T-helper 17 cell (primary cell): ENCODE data around the gene RNF144A. TPM values are rescaled to one million over a fixed set of nuclear protein-coding genes. Genes with fewer than 3 reads are reported as not detected.
A peak's percentile ranks its signal among the peaks of the same experiment; 100 is the strongest.

Source experiments
- ATAC-seq: fragments of 150-1000 bp; cut with Tn5 transposase; 2 replicates; pipeline ENCODE4 v1.10.0; 2021; ENCODE audit warnings: mild to moderate bottlenecking, moderate library complexity
- DNase-seq, 3 donors: peaks; one replicate each; pipeline versions ENCODE4 v3.0.0 to v3.0.0-alpha.2; 2020 to 2021
- H3K9me3 ChIP-seq: one replicate; pipeline ENCODE4 v1.7.0; 2013; ENCODE audit warnings: low read length, mild to moderate bottlenecking; ENCODE audit not compliant: control insufficient read depth, poor library complexity, severe bottlenecking
- H3K27ac Mint-ChIP-seq: one replicate; pipeline ENCODE4 v1.8.0; 2022; ENCODE audit warnings: mild to moderate bottlenecking, moderate library complexity, mixed read lengths
- H3K27me3 Mint-ChIP-seq: one replicate; pipeline ENCODE4 v1.8.0; 2022; ENCODE audit warnings: mixed read lengths
- H3K36me3 Mint-ChIP-seq: one replicate; pipeline ENCODE4 v1.8.0; 2022; ENCODE audit warnings: low read depth, mixed read lengths
- H3K4me1 Mint-ChIP-seq: one replicate; pipeline ENCODE4 v1.8.0; 2022; ENCODE audit warnings: mild to moderate bottlenecking, mixed read lengths
- H3K4me3 Mint-ChIP-seq: one replicate; pipeline ENCODE4 v1.8.0; 2022; ENCODE audit warnings: mild to moderate bottlenecking, moderate library complexity, mixed read lengths
- total RNA-seq, 4 donors: library from RNA in 2 of 4; stranded (reverse) in 2 of 4; gene quantifications; one replicate each; pipeline ENCODE4 v1.2.3 and lab custom pipeline; 2022 to 2026

RNF144A gene
- total RNA-seq, 2 donors from 2014 or later: 15.1 to 21.4 TPM

GRCh38 chr2:6948677-6949351 is 31.6 kb downstream of the RNF144A start:
- H3K27me3 Mint-ChIP-seq: no peaks in the 10 kb centered on the region
- ATAC-seq (no peak), DNase-seq (no peak)
- H3K36me3 Mint-ChIP-seq: peaks cover 2% of the 10 kb centered on the region
- no peaks in the 10 kb centered on the region for H3K9me3 ChIP-seq
- peaks cover 25% of the 10 kb centered on the region for H3K4me1 Mint-ChIP-seq
- no peak overlapping the region for H3K4me3 Mint-ChIP-seq
- H3K27ac Mint-ChIP-seq: no peak overlapping the region

GRCh38 chr2:6951046-6951445 is 33.8 kb downstream of the RNF144A start:
- no peak overlapping the region for H3K4me3 Mint-ChIP-seq
- no peaks in the 10 kb centered on the region for H3K27me3 Mint-ChIP-seq
- ATAC-seq: no peak
- H3K36me3 Mint-ChIP-seq: peaks cover 2% of the 10 kb centered on the region
- no peak overlapping the region for H3K27ac Mint-ChIP-seq
- peaks cover 14% of the 10 kb centered on the region for H3K4me1 Mint-ChIP-seq
- H3K9me3 ChIP-seq: no peaks in the 10 kb centered on the region
- no peak for DNase-seq

- DNase-seq (no peak), ATAC-seq (no peak)
- H3K36me3 Mint-ChIP-seq: peaks cover 2% of the 10 kb centered on the region
- H3K27ac Mint-ChIP-seq: no peak overlapping the region
- no peaks in the 10 kb centered on the region for H3K27me3 Mint-ChIP-seq
- H3K4me3 Mint-ChIP-seq: no peak overlapping the region
- peaks cover 17% of the 10 kb centered on the region for H3K4me1 Mint-ChIP-seq
- H3K9me3 ChIP-seq: no peaks in the 10 kb centered on the region
Observed at GRCh38 chr2:6952101-6952500, 34.9 kb downstream of the RNF144A start.

- no peak for DNase-seq
- peaks cover 19% of the 10 kb centered on the region for H3K4me1 Mint-ChIP-seq
- no peak for ATAC-seq
- no peaks in the 10 kb centered on the region for H3K36me3 Mint-ChIP-seq
- H3K27me3 Mint-ChIP-seq: no peaks in the 10 kb centered on the region
- H3K9me3 ChIP-seq: no peaks in the 10 kb centered on the region
- no peak overlapping the region for H3K27ac Mint-ChIP-seq
- no peak overlapping the region for H3K4me3 Mint-ChIP-seq
Observed at GRCh38 chr2:6954586-6954985, 37.4 kb downstream of the RNF144A start.

- H3K27me3 Mint-ChIP-seq: no peaks in the 10 kb centered on the region
- no peaks in the 10 kb centered on the region for H3K9me3 ChIP-seq
- DNase-seq: no peak
- H3K4me1 Mint-ChIP-seq: peaks cover 12% of the 10 kb centered on the region
- no peaks in the 10 kb centered on the region for H3K36me3 Mint-ChIP-seq
- no peak overlapping the region for H3K27ac Mint-ChIP-seq
- H3K4me3 Mint-ChIP-seq: no peak overlapping the region
- ATAC-seq: no peak
Observed at GRCh38 chr2:6955511-6956136, 38.4 kb downstream of the RNF144A start.

- Mint-ChIP-seq H3K4me1 (peaks cover 7% of the 10 kb centered on the region), H3K27me3 (no peaks in the 10 kb centered on the region), H3K36me3 (no peaks in the 10 kb centered on the region), H3K27ac (no peak overlapping the region), H3K4me3 (no peak overlapping the region)
- no peak for ATAC-seq
- DNase-seq: no peak
- H3K9me3 ChIP-seq: no peaks in the 10 kb centered on the region
Observed at GRCh38 chr2:6956566-6956965, 39.4 kb downstream of the RNF144A start.

- no peaks in the 10 kb centered on the region for H3K9me3 ChIP-seq
- DNase-seq: no peak
- ATAC-seq: no peak
- Mint-ChIP-seq H3K36me3 (peaks cover 3% of the 10 kb centered on the region), H3K4me1 (peaks cover 7% of the 10 kb centered on the region), H3K27me3 (no peaks in the 10 kb centered on the region), H3K27ac (no peak overlapping the region), H3K4me3 (no peak overlapping the region)
Observed at GRCh38 chr2:6957031-6957714, 40.0 kb downstream of the RNF144A start.

- Mint-ChIP-seq H3K36me3 (peaks cover 6% of the 10 kb centered on the region), H3K27me3 (no peaks in the 10 kb centered on the region), H3K27ac (no peak overlapping the region), H3K4me1 (peaks cover 7% of the 10 kb centered on the region), H3K4me3 (no peak overlapping the region)
- H3K9me3 ChIP-seq: no peaks in the 10 kb centered on the region
- DNase-seq: no peak
- no peak for ATAC-seq
Observed at GRCh38 chr2:6957910-6958615, 40.9 kb downstream of the RNF144A start.

- H3K36me3 Mint-ChIP-seq: peaks cover 8% of the 10 kb centered on the region
Observed at GRCh38 chr2:6958616-6959235, 41.5 kb downstream of the RNF144A start.

GRCh38 chr2:6959751-6960150 is 42.5 kb downstream of the RNF144A start:
- Mint-ChIP-seq H3K27me3 (no peaks in the 10 kb centered on the region), H3K36me3 (peaks cover 10% of the 10 kb centered on the region), H3K27ac (no peak overlapping the region), H3K4me3 (no peak overlapping the region), H3K4me1 (peaks cover 7% of the 10 kb centered on the region)
- no peak for ATAC-seq
- H3K9me3 ChIP-seq: no peaks in the 10 kb centered on the region
- no peak for DNase-seq

More at GRCh38 chr2:6958616-6959235, 41.5 kb downstream of the RNF144A start:
- ATAC-seq (no peak), DNase-seq (no peak)
- H3K9me3 ChIP-seq: no peaks in the 10 kb centered on the region
- H3K27me3 Mint-ChIP-seq: no peaks in the 10 kb centered on the region
- peaks cover 7% of the 10 kb centered on the region for H3K4me1 Mint-ChIP-seq
- no peak overlapping the region for H3K4me3 Mint-ChIP-seq
- peak overlapping the region; percentile 78 for H3K27ac Mint-ChIP-seq

- H3K36me3 Mint-ChIP-seq: peaks cover 12% of the 10 kb centered on the region
- H3K4me1 Mint-ChIP-seq: peaks cover 11% of the 10 kb centered on the region
- no peaks in the 10 kb centered on the region for H3K27me3 Mint-ChIP-seq
- ATAC-seq (no peak), DNase-seq (no peak)
- no peak overlapping the region for H3K4me3 Mint-ChIP-seq
- no peaks in the 10 kb centered on the region for H3K9me3 ChIP-seq
- H3K27ac Mint-ChIP-seq: no peak overlapping the region
Observed at GRCh38 chr2:6960659-6961058, 43.4 kb downstream of the RNF144A start.

GRCh38 chr2:6963727-6964126 is 46.5 kb downstream of the RNF144A start:
- H3K9me3 ChIP-seq: no peaks in the 10 kb centered on the region
- DNase-seq (no peak), ATAC-seq (no peak)
- H3K4me1 Mint-ChIP-seq: peaks cover 9% of the 10 kb centered on the region
- peaks cover 16% of the 10 kb centered on the region for H3K36me3 Mint-ChIP-seq
- H3K27me3 Mint-ChIP-seq: no peaks in the 10 kb centered on the region
- H3K27ac Mint-ChIP-seq: no peak overlapping the region
- H3K4me3 Mint-ChIP-seq: no peak overlapping the region
